GM20000 (cell line): Measurements from ENCODE around the gene CCDC92.

Experiments
- DNase-seq: peaks from one replicate; pipeline ENCODE4 v3.0.0; 2012; ENCODE audit warnings: low spot score
- TF ChIP-seq, protein P1 (sequence below): IDR thresholded peaks from 2 replicates; pipeline ENCODE4 v1.5.1; 2012; ENCODE audit warnings: mild to moderate bottlenecking, control low read depth; ENCODE audit errors: extremely low read depth, missing control alignments

The CCDC92 gene

DNA sequence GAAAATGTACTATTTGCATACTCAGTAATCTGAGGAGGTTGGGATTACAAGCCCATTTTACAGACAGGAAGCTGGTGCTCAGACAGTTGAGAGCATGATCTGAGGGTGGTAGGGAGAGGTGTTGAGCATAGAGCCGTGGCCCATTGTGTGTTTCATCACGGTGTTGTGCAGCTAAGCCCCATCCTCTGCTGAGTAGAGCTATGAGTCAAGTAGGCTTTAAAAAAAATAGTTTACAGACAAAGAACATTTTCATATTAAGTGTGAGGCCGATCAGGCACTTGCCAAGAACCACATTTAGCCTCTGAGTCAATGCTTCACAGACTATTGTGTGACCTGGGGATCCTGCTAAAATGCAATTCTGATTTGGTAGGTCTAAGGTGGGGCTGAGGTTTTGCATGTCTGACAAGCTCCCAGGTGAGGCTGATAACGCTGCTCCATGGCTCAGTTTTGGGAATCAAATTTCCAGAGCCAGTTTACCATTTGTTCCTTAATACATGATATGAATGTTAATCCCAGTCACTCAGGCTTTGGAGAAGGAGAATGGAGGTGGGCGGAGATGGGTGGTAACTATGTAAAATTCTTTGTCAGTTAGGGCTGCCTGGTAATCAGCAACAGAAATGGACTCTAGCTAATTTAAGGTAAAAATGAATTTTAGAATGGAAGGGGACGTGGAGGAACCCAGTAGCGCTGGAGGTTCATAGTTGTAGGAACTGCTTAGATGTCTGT, 22.6 kb upstream of the CCDC92 start:
- TF ChIP-seq, protein P1, sequence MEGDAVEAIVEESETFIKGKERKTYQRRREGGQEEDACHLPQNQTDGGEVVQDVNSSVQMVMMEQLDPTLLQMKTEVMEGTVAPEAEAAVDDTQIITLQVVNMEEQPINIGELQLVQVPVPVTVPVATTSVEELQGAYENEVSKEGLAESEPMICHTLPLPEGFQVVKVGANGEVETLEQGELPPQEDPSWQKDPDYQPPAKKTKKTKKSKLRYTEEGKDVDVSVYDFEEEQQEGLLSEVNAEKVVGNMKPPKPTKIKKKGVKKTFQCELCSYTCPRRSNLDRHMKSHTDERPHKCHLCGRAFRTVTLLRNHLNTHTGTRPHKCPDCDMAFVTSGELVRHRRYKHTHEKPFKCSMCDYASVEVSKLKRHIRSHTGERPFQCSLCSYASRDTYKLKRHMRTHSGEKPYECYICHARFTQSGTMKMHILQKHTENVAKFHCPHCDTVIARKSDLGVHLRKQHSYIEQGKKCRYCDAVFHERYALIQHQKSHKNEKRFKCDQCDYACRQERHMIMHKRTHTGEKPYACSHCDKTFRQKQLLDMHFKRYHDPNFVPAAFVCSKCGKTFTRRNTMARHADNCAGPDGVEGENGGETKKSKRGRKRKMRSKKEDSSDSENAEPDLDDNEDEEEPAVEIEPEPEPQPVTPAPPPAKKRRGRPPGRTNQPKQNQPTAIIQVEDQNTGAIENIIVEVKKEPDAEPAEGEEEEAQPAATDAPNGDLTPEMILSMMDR, result no peak
- peak; percentile 14 for DNase-seq

DNA sequence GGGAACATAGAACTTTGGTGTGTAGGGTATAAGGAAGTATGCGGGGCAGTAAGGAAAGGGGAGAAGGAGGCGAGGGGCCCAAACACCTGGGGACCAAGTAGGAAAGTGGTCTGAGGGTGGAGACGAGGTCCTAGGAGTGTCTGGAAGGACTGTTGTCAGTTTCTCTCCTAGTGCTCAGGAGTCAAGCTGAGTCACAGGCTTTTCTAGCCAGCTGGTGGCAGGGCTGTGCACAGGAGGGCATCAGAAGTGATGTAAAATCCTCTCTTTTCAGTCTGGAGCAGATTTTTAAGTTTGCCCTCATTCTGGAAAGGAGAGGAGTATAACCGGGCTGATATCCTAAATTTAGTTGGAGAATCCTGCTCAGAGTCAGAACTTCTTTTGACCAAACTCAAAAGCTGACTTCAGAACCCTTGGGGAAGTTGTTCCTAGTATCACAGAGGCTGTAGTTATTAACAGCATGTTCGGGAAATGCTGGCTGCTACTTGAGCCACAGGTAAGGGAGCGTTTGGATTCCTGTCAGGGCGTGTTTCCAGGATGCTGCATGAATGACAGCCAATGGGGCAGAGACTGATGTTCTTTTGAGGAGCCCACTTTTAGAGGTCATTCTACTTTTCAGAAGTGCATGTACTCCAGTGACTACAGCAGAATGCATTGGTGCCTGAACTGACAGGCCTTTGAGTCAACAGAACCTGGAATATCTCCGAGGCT, 19.6 kb upstream of the CCDC92 start:
- TF ChIP-seq, protein P1, result no peak
- DNase-seq, result no peak

- TF ChIP-seq, protein P1, result no peak
- no peak for DNase-seq
Measured at GRCh38 chr12:123991372-123991951, 18.8 kb upstream of the CCDC92 start.

- no peak for DNase-seq
- TF ChIP-seq, protein P1, result no peak
Measured at GRCh38 chr12:123990511-123990910, 17.9 kb upstream of the CCDC92 start.

GRCh38 chr12:123989753-123990152, 17.1 kb upstream of the CCDC92 start:
- TF ChIP-seq, protein P1, result no peak
- DNase-seq, result no peak

DNA sequence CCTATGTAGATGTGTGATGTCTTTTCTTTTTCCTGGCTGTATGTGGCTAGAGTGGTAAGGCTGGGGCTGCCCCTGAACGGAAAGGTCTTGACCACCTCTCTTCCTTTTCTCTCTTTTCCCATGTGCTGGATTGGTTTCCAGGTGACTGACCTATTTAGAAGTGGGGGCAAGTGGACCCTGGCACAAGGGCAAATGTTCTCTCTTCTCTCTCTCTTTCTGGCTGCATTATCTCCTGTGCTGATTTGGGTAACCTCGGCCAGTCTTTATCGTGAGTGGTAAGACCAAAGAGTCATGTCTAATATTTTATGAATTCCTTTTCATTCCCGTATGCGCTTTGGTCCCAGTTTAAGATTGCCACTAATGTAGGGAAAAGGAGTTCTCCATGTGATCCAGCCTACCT, 16.5 kb upstream of the CCDC92 start:
- DNase-seq, result no peak
- TF ChIP-seq, protein P1, result no peak

DNA sequence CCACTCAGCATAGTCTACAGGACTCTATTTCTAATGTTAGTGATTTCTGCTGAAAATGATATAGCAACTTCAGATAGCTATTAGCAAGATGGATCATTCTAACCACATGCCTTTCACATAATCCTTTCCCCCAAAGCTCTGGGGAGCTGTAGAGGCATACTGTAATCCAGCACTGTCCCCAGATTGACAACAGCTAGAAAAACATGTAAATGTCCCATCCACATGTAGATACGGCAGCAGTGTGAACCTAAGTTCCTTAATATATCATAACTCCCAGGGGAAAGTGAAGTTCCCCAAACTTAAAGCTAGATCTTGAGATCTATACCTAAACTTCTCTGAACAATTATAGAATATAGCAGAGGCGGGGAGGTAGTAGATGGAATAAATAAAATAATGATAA, 14.4 kb upstream of the CCDC92 start:
- DNase-seq, result no peak
- TF ChIP-seq, protein P1, result no peak
